ENCODE data around the gene SEC61A2. TPM values are rescaled to one million over a fixed set of nuclear protein-coding genes. Genes with fewer than 3 reads are reported as not detected.

SEC61A2 gene
- total and polyA plus RNA-seq, 2 of the 8 experiments (the other 6 are each of a cell fraction or from before 2014, with no cell fraction given): 18.2 to 19.2 TPM

DNA sequence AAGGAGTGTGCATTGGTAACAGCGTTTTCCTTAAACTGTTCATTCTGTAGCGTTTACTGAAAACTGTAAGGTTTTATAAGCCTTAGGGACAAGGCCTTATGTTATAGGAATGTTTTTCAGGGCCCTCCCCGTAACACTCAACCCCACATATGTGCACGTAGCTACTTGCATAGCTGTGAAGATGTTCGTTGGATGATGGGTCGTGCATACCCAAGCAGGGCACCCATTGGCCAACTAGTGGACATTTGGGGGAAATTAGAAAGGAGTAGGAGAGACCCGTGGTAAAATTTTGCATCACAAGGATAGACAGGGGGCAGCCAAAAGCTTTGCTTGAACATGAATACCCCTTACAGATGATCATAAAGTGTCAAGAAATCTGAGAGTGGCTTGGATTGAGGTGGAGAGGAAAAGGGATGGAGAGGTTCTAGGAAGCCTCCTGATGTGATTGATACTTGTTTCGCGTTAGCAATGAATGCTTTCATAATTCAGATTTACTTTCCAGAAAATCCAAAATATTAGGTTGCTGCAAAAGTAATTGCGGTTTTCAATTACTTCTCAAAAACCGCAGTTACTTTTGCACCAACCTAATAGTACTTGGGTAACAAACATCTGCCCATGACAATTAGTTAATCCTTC is 878 bp downstream of the SEC61A2 start (continued):
- no peak for TF ChIP-seq POU5F1 (IDR thresholded peaks at IDR 0.05; ENCODE audit: low read depth, low read length)
- TF ChIP-seq KDM5A (IDR thresholded peaks at IDR 0.05; ENCODE audit: low read length): no peak
- no peak for TF ChIP-seq JUND (IDR thresholded peaks at IDR 0.05; ENCODE audit: low read length)
- peak; percentile 19 to 30; a peak in 3 of 4 replicates for TF ChIP-seq RAD21 (IDR thresholded peaks at IDR 0.05 in 1 of 2, conservative IDR thresholded peaks at IDR 0.05 in 1 of 2; ENCODE audit: low read depth in 2 of 2, low read length in 2 of 2)
- TF ChIP-seq BRCA1 (IDR thresholded peaks at IDR 0.05; ENCODE audit: low read depth, low read length): no peak
- no peak for TF ChIP-seq CHD2 (IDR thresholded peaks at IDR 0.05; ENCODE audit: low read length)
- TF ChIP-seq RBBP5 (IDR thresholded peaks at IDR 0.05; ENCODE audit: borderline replicate concordance, low read depth, low read length): no peak

Measured in H1 (cell line).